Measurements from ENCODE around the gene DNPH1. TPM values are rescaled to one million over a fixed set of nuclear protein-coding genes. Genes with fewer than 3 reads are reported as not detected.

DNPH1 gene
- total RNA-seq, 1 experiment from 2014 or later = 47.0 TPM

- Mint-ChIP-seq H3K4me3 (no peak within 1 kb of the TSS), H3K27ac (no peak within 1 kb of the TSS), H3K4me1 (peaks cover 9 to 15% of the 10 kb centered on the region in 2 experiments), H3K27me3 (ENCODE audit: low read depth) (peaks cover 14% of the 10 kb centered on the region), H3K36me3 (ENCODE audit: insufficient read depth in 1 of 3, low read depth in 3 of 3) (no peaks in the 10 kb centered on the region), H3K9me3 (peaks cover 2 to 4% of the 10 kb centered on the region in 2 experiments; a peak in 4 of 5 replicates)
- H3K56ac ChIP-seq (ENCODE audit: insufficient read length, low read depth, low read length) = no peak within 1 kb of the TSS
- no peak within 1 kb of the TSS for H3K18ac ChIP-seq (ENCODE audit: insufficient read length, low read depth, low read length)
- H2BK20ac ChIP-seq (ENCODE audit: low read depth, low read length, poor library complexity, severe bottlenecking) = no peak within 1 kb of the TSS
- no peak within 1 kb of the TSS for H3K4ac ChIP-seq (ENCODE audit: low read depth, low read length)
- no peak within 1 kb of the TSS for H2BK120ac ChIP-seq (ENCODE audit: low read depth, low read length, poor library complexity, severe bottlenecking)
- no peak within 1 kb of the TSS for H2BK12ac ChIP-seq (ENCODE audit: insufficient read length, low read depth, low read length)
- no peaks in the 10 kb centered on the region for H3K79me2 ChIP-seq (ENCODE audit: insufficient read depth, low read length)
- no peak within 1 kb of the TSS for H3T11ph ChIP-seq (ENCODE audit: low read length)
- H4K5ac ChIP-seq (ENCODE audit: insufficient read length, low read depth, low read length) = no peak within 1 kb of the TSS
- peaks cover 25% of the 10 kb centered on the region; the same call in 1 of the 2 replicates for H3K27me3 ChIP-seq (ENCODE audit: insufficient read depth, low read length)
- H3K4me1 ChIP-seq (ENCODE audit: insufficient read depth, low read length) = no peaks in the 10 kb centered on the region
- no peak for TF ChIP-seq CTCF (conservative IDR thresholded peaks at IDR 0.05)
- DNase-seq = peak; percentile 34
- no peaks in the 10 kb centered on the region for H3K79me1 ChIP-seq (ENCODE audit: insufficient read depth, low read depth, low read length, poor library complexity, severe bottlenecking)
- H3K9me3 ChIP-seq (ENCODE audit: control insufficient read depth, low read depth, low read length) = no peaks in the 10 kb centered on the region
- H3K9ac ChIP-seq (ENCODE audit: extremely low read depth, insufficient read length, low read length) = no peak within 1 kb of the TSS
- H2AFZ ChIP-seq (ENCODE audit: low read length) = no peak within 1 kb of the TSS
- H3K27ac ChIP-seq (ENCODE audit: insufficient read length, low read depth, low read length) = no peak within 1 kb of the TSS
- H3K4me2 ChIP-seq (ENCODE audit: insufficient read depth, insufficient read length, low read length) = peak within 1 kb of the TSS; percentile 19
- H3K23me2 ChIP-seq (ENCODE audit: insufficient read length, low read depth, low read length, poor library complexity, severe bottlenecking) = peaks cover 7% of the 10 kb centered on the region
- WGBS (ENCODE audit: extremely low coverage, insufficient read length, low lambda C conversion rate) = 100% methylated on average over 1 of the region's 47 CpGs
- no peak within 1 kb of the TSS for H2BK15ac ChIP-seq (ENCODE audit: low read depth, low read length)
- H3K14ac ChIP-seq (ENCODE audit: insufficient read depth, low read length) = no peak within 1 kb of the TSS
- no peak within 1 kb of the TSS for H2BK5ac ChIP-seq (ENCODE audit: insufficient read length, low read length)
- no peak within 1 kb of the TSS for H4K8ac ChIP-seq (replicated peaks; ENCODE audit: insufficient read length, low read depth, low read length)
- H2AK5ac ChIP-seq (ENCODE audit: insufficient read length, low read length) = no peak within 1 kb of the TSS
- no peaks in the 10 kb centered on the region for H4K20me1 ChIP-seq (ENCODE audit: control insufficient read depth, insufficient read depth, insufficient read length)
- H4K91ac ChIP-seq (ENCODE audit: insufficient read length, low read depth, low read length) = no peak within 1 kb of the TSS
- H3K23ac ChIP-seq (ENCODE audit: insufficient read length, low read depth, low read length) = no peak within 1 kb of the TSS
These were observed 13.8 kb upstream of the DNPH1 start, which contains the start of gene TTBK1 for GRCh38 chr6:43242908-43243663. TSS of gene TTBK1 (plus strand) at chr6:43243481. CDS start at chr6:43246661, 3,180 bp downstream.
